Right lobe of liver (tissue), 6 donors: Measurements from ENCODE around the gene RTP5. TPM values are rescaled to one million over a fixed set of nuclear protein-coding genes. Genes with fewer than 3 reads are reported as not detected.

Source experiments
- ATAC-seq, 4 donors: fragments of 200-7000 bp; cut with Tn5 transposase; one replicate each; pipeline ENCODE4 v1.9.1; 2020; ENCODE audit warnings: mild to moderate bottlenecking in 4 of 4, moderate library complexity in 4 of 4
- DNase-seq, 3 donors: peaks; one replicate each; pipeline ENCODE4 v3.0.0-alpha.2; 2020
- H3K27ac ChIP-seq, 3 donors: fragments of 200-600 bp; one replicate each; pipeline ENCODE4 v1.8.0; 2022
- H3K27me3 ChIP-seq, 2 donors: fragments of 200-600 bp; one replicate each; pipeline ENCODE4 v1.8.0; 2022
- H3K36me3 ChIP-seq, 4 donors: fragments of 200-600 bp; sonication (generic) in 1 of 4; one replicate each; pipeline versions ENCODE4 v1.5.1 to v1.8.0; 2017 to 2022; ENCODE audit warnings: control low read depth in 1 of 4
- H3K4me1 ChIP-seq, 4 donors: fragments of 200-600 bp; sonication (generic) in 1 of 4; one replicate each; pipeline versions ENCODE4 v1.5.1 to v1.8.0; 2017 to 2022; ENCODE audit warnings: control low read depth in 1 of 4
- H3K4me3 ChIP-seq, 3 donors: fragments of 200-600 bp; one replicate each; pipeline ENCODE4 v1.8.0; 2022
- H3K9me3 ChIP-seq, 4 donors: fragments of 200-600 bp; sonication (generic) in 1 of 4; one replicate each; pipeline versions ENCODE4 v1.5.1 to v1.8.0; 2017 to 2022; ENCODE audit warnings: control low read depth in 1 of 4
- CTCF ChIP-seq, 4 donors: fragments of 200-600 bp in 3 of 4; fragments of 450-650 bp in 1 of 4; IDR thresholded peaks; one replicate each; pipeline versions ENCODE4 v1.5.1 to v1.8.0; 2016 to 2022; ENCODE audit warnings: antibody characterized with exemption in 4 of 4, mild to moderate bottlenecking in 2 of 4
- POLR2A ChIP-seq: fragments of 450-650 bp; IDR thresholded peaks from one replicate; pipeline ENCODE4 v1.6.1; 2017; ENCODE audit warnings: antibody characterized with exemption, mild to moderate bottlenecking
- WGBS: methylation state at CpG from one replicate; pipeline ENCODE4 v1.1.6; 2018; ENCODE audit warnings: low coverage, low lambda C conversion rate; ENCODE audit not compliant: insufficient coverage; ENCODE audit errors: missing lambda C conversion rate; 5-methylcytosine and 5-hydroxymethylcytosine counted together
- intact Hi-C, 2 donors: fragments of 100-400 bp; cut with DNase I; formaldehyde crosslinking; loops; one replicate each; pipeline versions ENCODE4 v1.11.2 to v1.14.1; 2022
- total RNA-seq, 6 experiments: library from RNA; depleted of rRNA in 2 of 6; stranded (reverse); fragments of >200 nt in 2 of 6; fragmentation: NEBNext Ultra II Directional in 3 of 6; extraction: Animal tissue kit (Norgen Biotek cat#: 25700) in 3 of 6; gene quantifications; one replicate each; pipeline versions ENCODE4 v1.1.0 to v1.2.4, GENCODE V29; 2016 to 2023
- donor health status: DM: no; HTN: yes; CAD: no.
- donor health status: DM: no; HTN: no; CAD: no.
- donor health status: DM: no; HTN: no; CAD: no.
- donor health status: DM: no; HTN: yes; CAD: no.
- donor health status: DM: no; HTN: yes; CAD: no.

Gene RTP5
- total RNA-seq, 6 experiments from 2014 or later = not detected

GRCh38 chr2:241894056-241894641, 24.6 kb downstream of the RTP5 start:
- no peak overlapping the region for H3K4me3 ChIP-seq
- peaks cover 0 to 24% (median 8%) of the 10 kb centered on the region in 4 donors for H3K4me1 ChIP-seq
- H3K27ac ChIP-seq = no peak overlapping the region
- H3K9me3 ChIP-seq = no peaks in the 10 kb centered on the region
- TF ChIP-seq CTCF (IDR thresholded peaks at IDR 0.05) (no peak), POLR2A (no peak)
- H3K27me3 ChIP-seq = no peaks in the 10 kb centered on the region
- no peak for ATAC-seq
- WGBS = 96% methylated on average over 5 of the region's 23 CpGs
- intact Hi-C loops = no loop called here
- DNase-seq = peak in 2 of 3 donors; percentile 37 to 50
- no peaks in the 10 kb centered on the region for H3K36me3 ChIP-seq

GRCh38 chr2:241894681-241895426, 25.3 kb downstream of the RTP5 start:
- Histone ChIP-seq H3K36me3 (no peaks in the 10 kb centered on the region), H3K4me3 (no peak overlapping the region), H3K4me1 (peaks cover 0 to 24% (median 8%) of the 10 kb centered on the region in 4 donors), H3K27me3 (no peaks in the 10 kb centered on the region), H3K9me3 (no peaks in the 10 kb centered on the region), H3K27ac (peak overlapping the region in 2 of 3 donors; percentile 47 to 80)
- TF ChIP-seq POLR2A (no peak), CTCF (IDR thresholded peaks at IDR 0.05) (no peak)
- intact Hi-C loops = no loop called here
- ATAC-seq (peak in 2 of 4 donors; percentile 1 to 2), DNase-seq (peak; percentile 24 to 53 (median 51))
- no CpG with 5 or more reads among the region's 28 CpGs for WGBS

GRCh38 chr2:241895427-241895711, 25.8 kb downstream of the RTP5 start:
- Histone ChIP-seq H3K4me3 (no peak overlapping the region), H3K36me3 (no peaks in the 10 kb centered on the region), H3K27ac (peak overlapping the region in 2 of 3 donors; percentile 47 to 80), H3K9me3 (no peaks in the 10 kb centered on the region), H3K27me3 (no peaks in the 10 kb centered on the region), H3K4me1 (peaks cover 0 to 24% (median 8%) of the 10 kb centered on the region in 4 donors)
- no peak for TF ChIP-seq POLR2A
- TF ChIP-seq CTCF (IDR thresholded peaks at IDR 0.05) = no peak
- DNase-seq (no peak), ATAC-seq (no peak)
- WGBS = 60% methylated on average over 1 of the region's 11 CpGs
- intact Hi-C loops = no loop called here

GRCh38 chr2:241895712-241896641, 26.4 kb downstream of the RTP5 start:
- intact Hi-C loops = no loop called here
- H3K9me3 ChIP-seq = no peaks in the 10 kb centered on the region
- H3K36me3 ChIP-seq = no peaks in the 10 kb centered on the region
- H3K27ac ChIP-seq = peak overlapping the region in 2 of 3 donors; percentile 77 to 80
- peaks cover 0 to 24% (median 8%) of the 10 kb centered on the region in 4 donors for H3K4me1 ChIP-seq
- DNase-seq (peak; percentile 64 to 88 (median 79)), ATAC-seq (peak; percentile 67 to 75 (median 70))
- TF ChIP-seq POLR2A (no peak), CTCF (IDR thresholded peaks at IDR 0.05) (no peak)
- WGBS = 12% methylated on average over 4 of the region's 26 CpGs
- H3K4me3 ChIP-seq = no peak overlapping the region
- H3K27me3 ChIP-seq = no peaks in the 10 kb centered on the region
